H9 (cell line): ENCODE data around the gene AKIRIN1. TPM values are rescaled to one million over a fixed set of nuclear protein-coding genes. Genes with fewer than 3 reads are reported as not detected.
"Not testable (repeated sequence)": the region's sequence is repeated elsewhere in the genome, so short reads cannot be mapped to it uniquely, and the experiment has no call there.

Experiments
- DNase-seq: peaks from one replicate; pipeline ENCODE4 v3.0.0-alpha.2; 2017
- H2AFZ ChIP-seq: one replicate; pipeline ENCODE4 v1.6.1; 2013; ENCODE audit warnings: mild to moderate bottlenecking, low read length, control low read depth, moderate library complexity
- H2AK5ac ChIP-seq: 2 replicates; pipeline ENCODE4 v1.6.1; 2013; ENCODE audit warnings: low read length, control low read depth, mixed read lengths; ENCODE audit not compliant: insufficient read length
- H2BK120ac ChIP-seq: one replicate; pipeline ENCODE4 v1.6.1; 2013; ENCODE audit warnings: low read depth, mild to moderate bottlenecking, low read length, control low read depth, inconsistent platforms; ENCODE audit not compliant: poor library complexity, severe bottlenecking
- H2BK12ac ChIP-seq: 2 replicates; pipeline ENCODE4 v1.6.1; 2013; ENCODE audit warnings: low read length, control low read depth, mixed read lengths, low read depth; ENCODE audit not compliant: insufficient read length
- H2BK15ac ChIP-seq: 2 replicates; pipeline ENCODE4 v1.6.1; 2013; ENCODE audit warnings: low read depth, low read length, control low read depth
- H2BK20ac ChIP-seq: one replicate; pipeline ENCODE4 v1.6.1; 2013; ENCODE audit warnings: low read depth, mild to moderate bottlenecking, low read length, control low read depth, inconsistent platforms; ENCODE audit not compliant: poor library complexity, severe bottlenecking
- H2BK5ac ChIP-seq: 2 replicates; pipeline ENCODE4 v1.6.1; 2013; ENCODE audit warnings: low read length, control low read depth, mixed read lengths; ENCODE audit not compliant: insufficient read length
- H3K14ac ChIP-seq: 2 replicates; pipeline ENCODE4 v1.6.1; 2013; ENCODE audit warnings: low read length, control low read depth; ENCODE audit not compliant: insufficient read depth
- H3K18ac ChIP-seq: 2 replicates; pipeline ENCODE4 v1.6.1; 2013; ENCODE audit warnings: low read depth, mild to moderate bottlenecking, mixed read lengths, low read length, control low read depth; ENCODE audit not compliant: insufficient read length
- H3K23ac ChIP-seq: 2 replicates; pipeline ENCODE4 v1.6.1; 2013; ENCODE audit warnings: low read length, control low read depth, mixed read lengths, low read depth; ENCODE audit not compliant: insufficient read length
- H3K23me2 ChIP-seq: 2 replicates; pipeline ENCODE4 v1.6.1; 2013; ENCODE audit warnings: low read depth, mild to moderate bottlenecking, mixed read lengths, low read length, control low read depth; ENCODE audit not compliant: insufficient read length, poor library complexity, severe bottlenecking
- H3K27ac ChIP-seq: 2 replicates; pipeline ENCODE4 v1.5.1; 2013; ENCODE audit warnings: low read length, control low read depth, mixed read lengths, low read depth; ENCODE audit not compliant: insufficient read length
- H3K27me3 ChIP-seq: 2 replicates; pipeline ENCODE4 v1.6.1; 2013; ENCODE audit warnings: low read length, control low read depth, inconsistent platforms; ENCODE audit not compliant: insufficient read depth
- H3K4ac ChIP-seq: 2 replicates; pipeline ENCODE4 v1.6.1; 2013; ENCODE audit warnings: low read depth, mild to moderate bottlenecking, control low read depth, inconsistent platforms, low read length, moderate library complexity
- H3K4me1 ChIP-seq: 2 replicates; pipeline ENCODE4 v1.6.1; 2013; ENCODE audit warnings: low read length, control low read depth, inconsistent platforms; ENCODE audit not compliant: insufficient read depth
- H3K4me2 ChIP-seq: 2 replicates; pipeline ENCODE4 v1.6.1; 2013; ENCODE audit warnings: low read length, control low read depth, mixed read lengths; ENCODE audit not compliant: insufficient read length, insufficient read depth
- H3K56ac ChIP-seq: 2 replicates; pipeline ENCODE4 v1.6.1; 2013; ENCODE audit warnings: low read depth, mild to moderate bottlenecking, mixed read lengths, low read length, control low read depth; ENCODE audit not compliant: insufficient read length
- H3K79me1 ChIP-seq: 2 replicates; pipeline ENCODE4 v1.6.1; 2013; ENCODE audit warnings: low read depth, mild to moderate bottlenecking, moderate library complexity, low read length, control low read depth, inconsistent platforms; ENCODE audit not compliant: insufficient read depth, poor library complexity, severe bottlenecking
- H3K79me2 ChIP-seq: 2 replicates; pipeline ENCODE4 v1.6.1; 2013; ENCODE audit warnings: low read length, control low read depth, inconsistent platforms; ENCODE audit not compliant: insufficient read depth
- H3K9ac ChIP-seq: 2 replicates; pipeline ENCODE4 v1.6.1; 2013; ENCODE audit warnings: low read length, control low read depth, mixed read lengths; ENCODE audit not compliant: insufficient read length; ENCODE audit errors: extremely low read depth
- H3K9me3 ChIP-seq: one replicate; pipeline ENCODE4 v1.6.1; 2013; ENCODE audit warnings: low read depth, low read length, inconsistent platforms; ENCODE audit not compliant: control insufficient read depth
- H3T11ph ChIP-seq: one replicate; pipeline ENCODE4 v1.6.1; 2013; ENCODE audit warnings: mild to moderate bottlenecking, low read length, control low read depth, inconsistent platforms
- H4K20me1 ChIP-seq: one replicate; pipeline ENCODE4 v1.6.1; 2013; ENCODE audit not compliant: control insufficient read depth, insufficient read length, insufficient read depth
- H4K5ac ChIP-seq: 2 replicates; pipeline ENCODE4 v1.6.1; 2013; ENCODE audit warnings: low read depth, mild to moderate bottlenecking, mixed read lengths, low read length, control low read depth; ENCODE audit not compliant: insufficient read length
- H4K8ac ChIP-seq: replicated peaks from 2 replicates; pipeline ENCODE4 v1.6.1; 2013; ENCODE audit warnings: low read length, control low read depth, mixed read lengths, low read depth; ENCODE audit not compliant: insufficient read length
- H4K91ac ChIP-seq: 2 replicates; pipeline ENCODE4 v1.6.1; 2013; ENCODE audit warnings: low read depth, mild to moderate bottlenecking, moderate library complexity, mixed read lengths, low read length, control low read depth; ENCODE audit not compliant: insufficient read length
- H3K27ac Mint-ChIP-seq, 3 experiments: 2 replicates in 2 of 3; 3 replicates in 1 of 3; pipeline ENCODE4 v1.8.0; 2020 to 2021; ENCODE audit warnings: mixed read lengths in 3 of 3, mild to moderate bottlenecking in 1 of 3, moderate library complexity in 1 of 3
- H3K27me3 Mint-ChIP-seq: 2 replicates; pipeline ENCODE4 v1.8.0; 2021; ENCODE audit warnings: low read depth, mild to moderate bottlenecking, moderate library complexity, mixed read lengths
- H3K36me3 Mint-ChIP-seq, 3 experiments: 2 replicates in 2 of 3; 3 replicates in 1 of 3; pipeline ENCODE4 v1.8.0; 2020 to 2021; ENCODE audit warnings: low read depth in 3 of 3, mixed read lengths in 3 of 3; ENCODE audit not compliant: insufficient read depth in 1 of 3
- H3K4me1 Mint-ChIP-seq, 2 experiments: 2 replicates each; pipeline ENCODE4 v1.8.0; 2020; ENCODE audit warnings: mixed read lengths in 2 of 2
- H3K4me3 Mint-ChIP-seq, 2 experiments: 2 replicates in 1 of 2; 3 replicates in 1 of 2; pipeline ENCODE4 v1.8.0; 2020 to 2021; ENCODE audit warnings: mild to moderate bottlenecking in 2 of 2, mixed read lengths in 2 of 2, moderate library complexity in 1 of 2
- H3K9me3 Mint-ChIP-seq, 2 experiments: 2 replicates in 1 of 2; 3 replicates in 1 of 2; pipeline ENCODE4 v1.8.0; 2020; ENCODE audit warnings: mild to moderate bottlenecking in 2 of 2, mixed read lengths in 2 of 2, moderate library complexity in 1 of 2
- WGBS: extraction: QIAGEN DNeasy Blood & Tissue Kit; methylation state at CpG from one replicate; pipeline ENCODE4 v1.1.7; 2013; ENCODE audit warnings: missing lambda C conversion rate, low lambda C conversion rate, mixed read lengths; ENCODE audit not compliant: insufficient read length; ENCODE audit errors: extremely low coverage; 5-methylcytosine and 5-hydroxymethylcytosine counted together
- total RNA-seq: library from RNA; stranded (reverse); gene quantifications from 2 replicates; pipeline ENCODE4 v1.2.1, GENCODE V29; 2021
- TF ChIP-seq, protein P1 (sequence below): fragments of 200-600 bp; sonication (generic); conservative IDR thresholded peaks from 3 replicates; pipeline ENCODE4 v1.8.0; 2021; ENCODE audit warnings: antibody characterized with exemption, mild to moderate bottlenecking

AKIRIN1 gene
- total RNA-seq, 1 experiment from 2014 or later = 237 TPM

DNA sequence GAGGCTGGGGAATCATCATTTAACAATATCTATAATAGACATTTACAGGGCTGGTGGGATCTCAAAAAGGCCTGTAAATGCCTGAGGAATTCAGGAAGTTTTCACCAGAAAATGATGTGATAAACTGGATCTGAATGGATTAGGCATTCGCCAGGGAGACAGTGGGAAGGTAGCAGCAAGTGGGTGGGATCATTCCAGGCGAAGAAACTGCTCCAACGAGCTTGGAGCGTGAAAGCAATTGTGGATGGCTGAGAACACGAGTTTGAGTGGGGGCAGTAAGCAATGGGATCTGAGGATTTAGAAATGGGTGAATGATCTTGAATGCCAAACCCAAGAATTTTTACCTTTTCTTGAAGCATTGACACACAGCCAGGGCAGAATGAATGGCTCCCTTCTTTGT lies 26.2 kb downstream of the AKIRIN1 start:
- peak overlapping the region; percentile 52 for H3K27ac ChIP-seq
- no peaks in the 10 kb centered on the region for H3K79me1 ChIP-seq
- H3K18ac ChIP-seq = peak overlapping the region; percentile 66
- H4K8ac ChIP-seq = no peak overlapping the region
- H3K23ac ChIP-seq = no peak overlapping the region
- Mint-ChIP-seq H3K27me3 (no peaks in the 10 kb centered on the region), H3K27ac (peak overlapping the region; percentile 7 to 97 (median 81); a peak in 6 of 7 replicates), H3K36me3 (peaks cover 2 to 15% (median 12%) of the 10 kb centered on the region in 3 experiments; a peak in 6 of 7 replicates), H3K4me3 (peak overlapping the region; percentile 13 to 31; a peak in 2 of 5 replicates), H3K4me1 (peaks cover 23 to 30% of the 10 kb centered on the region in 2 experiments), H3K9me3 (peaks cover 0 to under 1% of the 10 kb centered on the region in 2 experiments; a peak in 1 of 5 replicates)
- H4K91ac ChIP-seq = no peak overlapping the region
- TF ChIP-seq, protein P1, sequence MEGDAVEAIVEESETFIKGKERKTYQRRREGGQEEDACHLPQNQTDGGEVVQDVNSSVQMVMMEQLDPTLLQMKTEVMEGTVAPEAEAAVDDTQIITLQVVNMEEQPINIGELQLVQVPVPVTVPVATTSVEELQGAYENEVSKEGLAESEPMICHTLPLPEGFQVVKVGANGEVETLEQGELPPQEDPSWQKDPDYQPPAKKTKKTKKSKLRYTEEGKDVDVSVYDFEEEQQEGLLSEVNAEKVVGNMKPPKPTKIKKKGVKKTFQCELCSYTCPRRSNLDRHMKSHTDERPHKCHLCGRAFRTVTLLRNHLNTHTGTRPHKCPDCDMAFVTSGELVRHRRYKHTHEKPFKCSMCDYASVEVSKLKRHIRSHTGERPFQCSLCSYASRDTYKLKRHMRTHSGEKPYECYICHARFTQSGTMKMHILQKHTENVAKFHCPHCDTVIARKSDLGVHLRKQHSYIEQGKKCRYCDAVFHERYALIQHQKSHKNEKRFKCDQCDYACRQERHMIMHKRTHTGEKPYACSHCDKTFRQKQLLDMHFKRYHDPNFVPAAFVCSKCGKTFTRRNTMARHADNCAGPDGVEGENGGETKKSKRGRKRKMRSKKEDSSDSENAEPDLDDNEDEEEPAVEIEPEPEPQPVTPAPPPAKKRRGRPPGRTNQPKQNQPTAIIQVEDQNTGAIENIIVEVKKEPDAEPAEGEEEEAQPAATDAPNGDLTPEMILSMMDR = no peak
- no peaks in the 10 kb centered on the region for H3K79me2 ChIP-seq
- H3K14ac ChIP-seq = no peak overlapping the region
- H3K4me1 ChIP-seq = peaks cover 7% of the 10 kb centered on the region; the same call in 1 of the 2 replicates
- no peak overlapping the region for H2AK5ac ChIP-seq
- H2BK20ac ChIP-seq = no peak overlapping the region
- DNase-seq = no peak
- H2BK5ac ChIP-seq = no peak overlapping the region
- H4K20me1 ChIP-seq = no peaks in the 10 kb centered on the region
- H3T11ph ChIP-seq = no peak overlapping the region
- no peak overlapping the region for H2AFZ ChIP-seq
- no peak overlapping the region for H2BK12ac ChIP-seq
- H2BK15ac ChIP-seq = no peak overlapping the region
- no peaks in the 10 kb centered on the region for H3K23me2 ChIP-seq
- H3K4ac ChIP-seq = no peak overlapping the region
- no peak overlapping the region for H3K56ac ChIP-seq
- H2BK120ac ChIP-seq = no peak overlapping the region
- no peaks in the 10 kb centered on the region for H3K27me3 ChIP-seq
- peak overlapping the region; percentile 4 for H3K4me2 ChIP-seq
- H3K9ac ChIP-seq = peak overlapping the region; percentile 33
- WGBS = no CpG with 5 or more reads among the region's 5 CpGs
- no peak overlapping the region for H4K5ac ChIP-seq
- H3K9me3 ChIP-seq = no peaks in the 10 kb centered on the region

DNA sequence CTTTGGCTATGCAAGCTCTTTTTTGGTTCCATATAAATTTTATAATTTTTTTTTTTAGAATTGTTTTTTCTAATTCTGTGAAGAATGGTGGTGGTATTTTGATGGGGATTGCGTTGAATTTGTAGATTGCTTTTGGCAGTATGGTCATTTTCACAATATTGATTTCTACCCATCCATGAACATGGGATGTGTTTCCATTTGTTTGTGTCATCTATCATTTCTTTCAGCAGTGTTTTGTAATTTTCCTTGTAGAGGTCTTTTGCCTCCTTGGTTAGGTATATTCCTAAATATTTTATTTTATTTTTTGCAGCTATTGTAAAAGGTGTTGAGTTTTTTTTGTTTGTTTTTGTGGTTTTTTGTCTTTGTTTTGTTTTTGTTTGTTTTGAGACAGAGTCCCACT lies 29.4 kb downstream of the AKIRIN1 start:
- not testable (repeated sequence) for H3K18ac ChIP-seq
- no CpG with 5 or more reads among the region's 1 CpG for WGBS

More for the DNA sequence above, 29.4 kb downstream of the AKIRIN1 start:
- H3K36me3 Mint-ChIP-seq, H3K27me3 ChIP-seq, H3K27me3 Mint-ChIP-seq, H3K23ac ChIP-seq, H2BK12ac ChIP-seq, H2AK5ac ChIP-seq, H3K4me3 Mint-ChIP-seq, H4K91ac ChIP-seq, H2AFZ ChIP-seq, H2BK20ac ChIP-seq, H3K9me3 Mint-ChIP-seq, H4K8ac ChIP-seq, H2BK15ac ChIP-seq, H3K14ac ChIP-seq, H3K4me2 ChIP-seq, H2BK120ac ChIP-seq, H3K4ac ChIP-seq, H2BK5ac ChIP-seq, H3K79me2 ChIP-seq, H3K9ac ChIP-seq, H4K20me1 ChIP-seq, H3K23me2 ChIP-seq, H3K4me1 ChIP-seq, DNase-seq, H3K27ac Mint-ChIP-seq, H3K56ac ChIP-seq, H3K79me1 ChIP-seq, H3K9me3 ChIP-seq, H4K5ac ChIP-seq, H3K27ac ChIP-seq, H3T11ph ChIP-seq: not testable (repeated sequence)
- peaks cover 24 to 29% of the 10 kb centered on the region in 2 experiments for H3K4me1 Mint-ChIP-seq
